Measurements from ENCODE around the gene TRIM50.

DNA sequence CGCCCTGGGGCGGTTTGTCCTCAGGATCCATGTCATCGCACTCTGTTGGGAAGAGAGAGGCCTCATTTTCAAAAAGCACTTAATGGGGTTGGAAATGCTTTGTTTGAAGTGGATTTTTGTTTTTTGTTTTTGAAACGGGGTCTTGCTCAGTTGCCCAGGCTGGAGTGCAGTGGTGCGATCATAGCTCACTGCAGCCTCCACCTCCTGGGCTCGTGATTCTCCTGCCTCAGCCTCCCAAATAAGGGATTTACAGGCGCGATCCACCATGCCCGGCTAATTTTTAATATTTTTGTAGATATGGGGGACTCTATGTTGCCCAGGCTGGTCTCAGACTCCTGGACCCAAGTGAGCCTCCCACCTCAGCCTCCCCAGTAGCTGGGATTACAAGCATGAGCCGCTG lies 814 bp upstream of the TRIM50 start:
- no peak for TF ChIP-seq EZH2 (IDR thresholded peaks at IDR 0.05; ENCODE audit: low read length, missing control alignments)
- TF ChIP-seq, protein P1, sequence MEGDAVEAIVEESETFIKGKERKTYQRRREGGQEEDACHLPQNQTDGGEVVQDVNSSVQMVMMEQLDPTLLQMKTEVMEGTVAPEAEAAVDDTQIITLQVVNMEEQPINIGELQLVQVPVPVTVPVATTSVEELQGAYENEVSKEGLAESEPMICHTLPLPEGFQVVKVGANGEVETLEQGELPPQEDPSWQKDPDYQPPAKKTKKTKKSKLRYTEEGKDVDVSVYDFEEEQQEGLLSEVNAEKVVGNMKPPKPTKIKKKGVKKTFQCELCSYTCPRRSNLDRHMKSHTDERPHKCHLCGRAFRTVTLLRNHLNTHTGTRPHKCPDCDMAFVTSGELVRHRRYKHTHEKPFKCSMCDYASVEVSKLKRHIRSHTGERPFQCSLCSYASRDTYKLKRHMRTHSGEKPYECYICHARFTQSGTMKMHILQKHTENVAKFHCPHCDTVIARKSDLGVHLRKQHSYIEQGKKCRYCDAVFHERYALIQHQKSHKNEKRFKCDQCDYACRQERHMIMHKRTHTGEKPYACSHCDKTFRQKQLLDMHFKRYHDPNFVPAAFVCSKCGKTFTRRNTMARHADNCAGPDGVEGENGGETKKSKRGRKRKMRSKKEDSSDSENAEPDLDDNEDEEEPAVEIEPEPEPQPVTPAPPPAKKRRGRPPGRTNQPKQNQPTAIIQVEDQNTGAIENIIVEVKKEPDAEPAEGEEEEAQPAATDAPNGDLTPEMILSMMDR (conservative IDR thresholded peaks at IDR 0.05 in 1 of 2, IDR thresholded peaks at IDR 0.05 in 1 of 2; ENCODE audit: low read depth in 1 of 2, low read length in 2 of 2) = no peak
